WTC11 (cell line): Measurements from ENCODE around the gene CCDC77. TPM values are rescaled to one million over a fixed set of nuclear protein-coding genes. Genes with fewer than 3 reads are reported as not detected.

Experiments
- ATAC-seq: fragments of 200-7000 bp; cut with Tn5 transposase; 2 replicates; pipeline ENCODE4 v1.10.0; 2021; ENCODE audit warnings: mild to moderate bottlenecking, moderate library complexity
- CTCF ChIA-PET: fragments of 300-600 bp; sonication (Branson Sonifier 250); formaldehyde crosslinking; loops from one replicate; lab custom pipeline; 2021; ENCODE audit warnings: antibody characterized with exemption; lab: Charles Lee
- POLR2A ChIA-PET: fragments of 350-600 bp; sonication (Branson Sonifier 250); formaldehyde crosslinking; loops from one replicate; lab custom pipeline; 2021; ENCODE audit warnings: antibody characterized with exemption; lab: Charles Lee
- DNase-seq: peaks from one replicate; pipeline ENCODE4 v3.0.0; 2021; ENCODE audit warnings: low spot score
- H3K27ac Mint-ChIP-seq: 2 replicates; pipeline ENCODE4 v1.8.0; 2021; ENCODE audit warnings: mixed read lengths
- H3K27me3 Mint-ChIP-seq: 2 replicates; pipeline ENCODE4 v1.8.0; 2021; ENCODE audit warnings: low read depth, mild to moderate bottlenecking, moderate library complexity, mixed read lengths
- H3K36me3 Mint-ChIP-seq: 2 replicates; pipeline ENCODE4 v1.8.0; 2021; ENCODE audit warnings: mixed read lengths
- H3K4me1 Mint-ChIP-seq: 2 replicates; pipeline ENCODE4 v1.8.0; 2022; ENCODE audit warnings: mixed read lengths
- H3K4me3 Mint-ChIP-seq: 2 replicates; pipeline ENCODE4 v1.8.0; 2021; ENCODE audit warnings: mild to moderate bottlenecking, moderate library complexity, mixed read lengths
- H3K9me3 Mint-ChIP-seq: 2 replicates; pipeline ENCODE4 v1.8.0; 2021; ENCODE audit warnings: mixed read lengths
- EMX1 ChIP-seq: fragments of 250-450 bp; sonication (Bioruptor Pico); IDR thresholded peaks from 2 replicates; pipeline ENCODE4 v1.8.0; 2021; ENCODE audit warnings: mild to moderate bottlenecking
- ESRRA ChIP-seq: sonication (generic); formaldehyde crosslinking; IDR thresholded peaks from 2 replicates; pipeline ENCODE4 v1.8.1; 2022; ENCODE audit warnings: mild to moderate bottlenecking, missing genetic modification reagents, borderline replicate concordance
- NFYB ChIP-seq: sonication (generic); formaldehyde crosslinking; conservative IDR thresholded peaks from 2 replicates; pipeline ENCODE4 v1.8.0; 2022; ENCODE audit warnings: low read depth, missing genetic modification reagents
- SMAD4 ChIP-seq: sonication (generic); formaldehyde crosslinking; IDR thresholded peaks from 2 replicates; pipeline ENCODE4 v1.8.0; 2022; ENCODE audit warnings: mild to moderate bottlenecking, missing genetic modification reagents
- SOX15 ChIP-seq: fragments of 250-450 bp; sonication (Bioruptor Pico); IDR thresholded peaks from 2 replicates; pipeline ENCODE4 v1.9.0; 2021; ENCODE audit warnings: mild to moderate bottlenecking
- TP53 ChIP-seq: sonication (generic); formaldehyde crosslinking; IDR thresholded peaks from 2 replicates; pipeline ENCODE4 v1.8.1; 2023; ENCODE audit warnings: mild to moderate bottlenecking, missing genetic modification reagents
- ZNF121 ChIP-seq: sonication (generic); formaldehyde crosslinking; IDR thresholded peaks from 2 replicates; pipeline ENCODE4 v1.8.0; 2023; ENCODE audit warnings: missing genetic modification reagents
- ZNF423 ChIP-seq: fragments of 250-450 bp; sonication (Bioruptor Pico); IDR thresholded peaks from 2 replicates; pipeline ENCODE4 v2.1.2; 2022; ENCODE audit warnings: mild to moderate bottlenecking, moderate library complexity
- total RNA-seq: library from RNA; stranded (reverse); gene quantifications from 3 replicates; pipeline ENCODE4 v1.2.3, GENCODE V29; 2021
- TF ChIP-seq, protein P1 (sequence below): fragments of 250-450 bp; sonication (Bioruptor Pico); IDR thresholded peaks from 2 replicates; pipeline ENCODE4 v1.9.0; 2021; ENCODE audit warnings: mild to moderate bottlenecking
- TF ChIP-seq, protein P2 (sequence below): sonication (generic); formaldehyde crosslinking; conservative IDR thresholded peaks from 2 replicates; pipeline ENCODE4 v1.8.1; 2022; ENCODE audit warnings: mild to moderate bottlenecking, missing genetic modification reagents
- TF ChIP-seq, protein P3 (sequence below): fragments of 250-450 bp; sonication (Bioruptor Pico); IDR thresholded peaks from 2 replicates; pipeline ENCODE4 v1.8.0; 2021; ENCODE audit warnings: mild to moderate bottlenecking
- TF ChIP-seq, protein P4 (sequence below): fragments of 250-450 bp; sonication (Bioruptor Pico); IDR thresholded peaks from 2 replicates; pipeline ENCODE4 v2.1.2; 2022; ENCODE audit warnings: mild to moderate bottlenecking, moderate library complexity
- TF ChIP-seq, protein P5 (sequence below): sonication (generic); formaldehyde crosslinking; IDR thresholded peaks from 2 replicates; pipeline ENCODE4 v1.8.1; 2023; ENCODE audit warnings: mild to moderate bottlenecking, missing genetic modification reagents
- TF ChIP-seq, protein P6 (sequence below): sonication (generic); formaldehyde crosslinking; IDR thresholded peaks from 2 replicates; pipeline ENCODE4 v1.8.1; 2023; ENCODE audit warnings: mild to moderate bottlenecking, missing genetic modification reagents, moderate library complexity
- TF ChIP-seq, protein P7 (sequence below): fragments of 250-450 bp; sonication (Bioruptor Pico); IDR thresholded peaks from 2 replicates; pipeline ENCODE4 v1.9.0; 2021; ENCODE audit warnings: mild to moderate bottlenecking, borderline replicate concordance
- TF ChIP-seq, protein P8 (sequence below): sonication (generic); formaldehyde crosslinking; IDR thresholded peaks from 2 replicates; pipeline ENCODE4 v1.8.1; 2022; ENCODE audit warnings: low read depth, mild to moderate bottlenecking, moderate library complexity, missing genetic modification reagents, borderline replicate concordance

Gene CCDC77
- total RNA-seq, 1 experiment from 2014 or later = 24.2 TPM

DNA sequence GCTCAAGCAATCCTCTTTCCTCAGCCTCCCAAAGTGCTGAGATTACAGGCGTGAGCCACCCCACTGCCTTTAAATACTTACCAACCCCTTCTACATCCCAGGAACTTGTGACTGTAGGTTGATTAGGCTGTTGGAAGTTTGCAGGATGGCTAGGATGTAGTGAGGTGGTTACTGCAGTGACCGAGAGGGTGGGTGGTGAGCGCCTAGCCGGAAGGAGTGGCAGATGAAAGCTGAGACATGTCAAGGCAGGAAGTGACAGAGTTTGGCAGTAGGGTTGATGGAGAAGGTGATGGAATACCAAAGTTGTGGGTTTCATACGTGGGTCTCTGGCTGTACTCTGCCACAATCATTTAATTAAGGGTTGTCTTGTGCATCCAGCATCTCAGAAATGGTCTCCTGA lies 71.8 kb downstream of the CCDC77 start (continued):
- TF ChIP-seq, protein P1, sequence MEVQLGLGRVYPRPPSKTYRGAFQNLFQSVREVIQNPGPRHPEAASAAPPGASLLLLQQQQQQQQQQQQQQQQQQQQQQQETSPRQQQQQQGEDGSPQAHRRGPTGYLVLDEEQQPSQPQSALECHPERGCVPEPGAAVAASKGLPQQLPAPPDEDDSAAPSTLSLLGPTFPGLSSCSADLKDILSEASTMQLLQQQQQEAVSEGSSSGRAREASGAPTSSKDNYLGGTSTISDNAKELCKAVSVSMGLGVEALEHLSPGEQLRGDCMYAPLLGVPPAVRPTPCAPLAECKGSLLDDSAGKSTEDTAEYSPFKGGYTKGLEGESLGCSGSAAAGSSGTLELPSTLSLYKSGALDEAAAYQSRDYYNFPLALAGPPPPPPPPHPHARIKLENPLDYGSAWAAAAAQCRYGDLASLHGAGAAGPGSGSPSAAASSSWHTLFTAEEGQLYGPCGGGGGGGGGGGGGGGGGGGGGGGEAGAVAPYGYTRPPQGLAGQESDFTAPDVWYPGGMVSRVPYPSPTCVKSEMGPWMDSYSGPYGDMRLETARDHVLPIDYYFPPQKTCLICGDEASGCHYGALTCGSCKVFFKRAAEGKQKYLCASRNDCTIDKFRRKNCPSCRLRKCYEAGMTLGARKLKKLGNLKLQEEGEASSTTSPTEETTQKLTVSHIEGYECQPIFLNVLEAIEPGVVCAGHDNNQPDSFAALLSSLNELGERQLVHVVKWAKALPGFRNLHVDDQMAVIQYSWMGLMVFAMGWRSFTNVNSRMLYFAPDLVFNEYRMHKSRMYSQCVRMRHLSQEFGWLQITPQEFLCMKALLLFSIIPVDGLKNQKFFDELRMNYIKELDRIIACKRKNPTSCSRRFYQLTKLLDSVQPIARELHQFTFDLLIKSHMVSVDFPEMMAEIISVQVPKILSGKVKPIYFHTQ (CRISPR knock-in tag) = no peak
- TF ChIP-seq, protein P2, sequence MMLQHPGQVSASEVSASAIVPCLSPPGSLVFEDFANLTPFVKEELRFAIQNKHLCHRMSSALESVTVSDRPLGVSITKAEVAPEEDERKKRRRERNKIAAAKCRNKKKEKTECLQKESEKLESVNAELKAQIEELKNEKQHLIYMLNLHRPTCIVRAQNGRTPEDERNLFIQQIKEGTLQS (CRISPR knock-in tag) = no peak
- TF ChIP-seq, protein P3, sequence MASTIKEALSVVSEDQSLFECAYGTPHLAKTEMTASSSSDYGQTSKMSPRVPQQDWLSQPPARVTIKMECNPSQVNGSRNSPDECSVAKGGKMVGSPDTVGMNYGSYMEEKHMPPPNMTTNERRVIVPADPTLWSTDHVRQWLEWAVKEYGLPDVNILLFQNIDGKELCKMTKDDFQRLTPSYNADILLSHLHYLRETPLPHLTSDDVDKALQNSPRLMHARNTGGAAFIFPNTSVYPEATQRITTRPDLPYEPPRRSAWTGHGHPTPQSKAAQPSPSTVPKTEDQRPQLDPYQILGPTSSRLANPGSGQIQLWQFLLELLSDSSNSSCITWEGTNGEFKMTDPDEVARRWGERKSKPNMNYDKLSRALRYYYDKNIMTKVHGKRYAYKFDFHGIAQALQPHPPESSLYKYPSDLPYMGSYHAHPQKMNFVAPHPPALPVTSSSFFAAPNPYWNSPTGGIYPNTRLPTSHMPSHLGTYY (CRISPR knock-in tag) = no peak
- no peak for TF ChIP-seq EMX1 (CRISPR knock-in tag)
- TF ChIP-seq, all 79 proteins: peak for 0

DNA sequence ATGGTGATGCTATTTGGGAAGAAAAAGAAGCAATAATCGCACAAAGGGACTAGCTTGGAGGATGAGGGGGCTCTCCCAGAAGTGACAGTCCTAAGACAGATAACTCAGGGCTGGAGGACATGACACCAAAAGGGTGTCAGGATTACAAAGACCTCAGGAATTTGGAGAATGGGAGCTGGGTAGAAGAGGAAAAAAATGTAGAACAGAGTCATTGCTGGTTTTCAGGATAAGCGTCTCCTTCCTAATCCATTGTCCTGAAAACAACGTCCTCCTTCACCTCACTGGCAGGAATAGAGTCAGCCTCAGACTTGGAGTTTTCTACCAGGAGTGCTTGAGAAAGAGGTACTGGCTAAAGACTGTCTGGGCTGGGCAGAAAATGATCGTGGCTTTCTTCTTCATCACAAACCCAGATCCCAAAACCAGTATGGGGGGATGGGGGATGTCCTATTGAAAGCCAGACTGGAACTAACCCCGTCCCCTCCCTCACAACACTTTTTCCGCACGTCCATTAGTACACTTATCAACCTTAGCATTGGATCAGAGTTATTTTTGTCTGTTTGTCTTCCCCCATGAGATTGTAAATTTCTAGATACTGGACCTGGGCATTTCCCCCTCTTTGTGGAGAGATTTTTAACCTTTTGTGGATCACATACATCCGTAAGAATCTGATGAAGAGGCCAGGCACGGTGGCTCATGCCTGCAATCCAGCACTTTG lies 72.6 kb downstream of the CCDC77 start:
- Mint-ChIP-seq H3K4me1 (peaks cover 20% of the 10 kb centered on the region), H3K9me3 (no peaks in the 10 kb centered on the region), H3K36me3 (no peaks in the 10 kb centered on the region), H3K4me3 (no peak overlapping the region), H3K27ac (peak overlapping the region; percentile 32), H3K27me3 (no peaks in the 10 kb centered on the region)
- no peak for DNase-seq
- ATAC-seq = peak; percentile 72
- no peak for TF ChIP-seq ZNF121 (CRISPR knock-in tag)
- TF ChIP-seq, protein P4, sequence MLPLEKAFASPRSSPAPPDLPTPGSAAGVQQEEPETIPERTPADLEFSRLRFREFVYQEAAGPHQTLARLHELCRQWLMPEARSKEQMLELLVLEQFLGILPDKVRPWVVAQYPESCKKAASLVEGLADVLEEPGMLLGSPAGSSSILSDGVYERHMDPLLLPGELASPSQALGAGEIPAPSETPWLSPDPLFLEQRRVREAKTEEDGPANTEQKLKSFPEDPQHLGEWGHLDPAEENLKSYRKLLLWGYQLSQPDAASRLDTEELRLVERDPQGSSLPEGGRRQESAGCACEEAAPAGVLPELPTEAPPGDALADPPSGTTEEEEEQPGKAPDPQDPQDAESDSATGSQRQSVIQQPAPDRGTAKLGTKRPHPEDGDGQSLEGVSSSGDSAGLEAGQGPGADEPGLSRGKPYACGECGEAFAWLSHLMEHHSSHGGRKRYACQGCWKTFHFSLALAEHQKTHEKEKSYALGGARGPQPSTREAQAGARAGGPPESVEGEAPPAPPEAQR (CRISPR knock-in tag) = no peak
- ChIA-PET POLR2A (no interaction called here), CTCF (interaction anchor here (1.0 to 1.6 kb wide), 2 partner anchors 36 to 73 kb away, joined by 3 to 5 read pairs; no protein-coding TSS in a partner anchor)

DNA sequence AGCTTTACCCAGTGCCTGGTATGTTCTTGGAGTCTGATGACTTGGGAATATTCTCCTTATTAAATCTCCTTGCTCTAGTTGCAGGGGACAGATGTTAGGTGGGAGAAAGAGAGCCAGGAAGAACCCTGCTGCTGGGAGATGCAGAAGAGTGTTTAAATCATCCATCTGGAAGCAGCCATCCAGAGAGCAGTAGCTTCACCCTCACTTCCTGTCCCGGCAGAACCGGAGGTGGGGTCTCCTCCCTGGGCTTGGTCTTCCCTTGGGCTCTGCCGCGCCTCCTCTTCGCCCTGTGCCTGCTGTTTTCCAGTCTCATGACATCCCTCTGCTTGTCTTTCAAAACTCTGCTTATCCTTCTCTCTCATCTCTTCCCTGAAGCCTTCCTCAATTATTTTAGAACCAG lies 73.8 kb downstream of the CCDC77 start:
- CTCF ChIA-PET = interaction anchor here (1.0 kb wide), 1 partner anchor 35 kb away, joined by 3 read pairs; no protein-coding TSS in a partner anchor
- ATAC-seq = peak; percentile 41; the same call in 1 of the 2 replicates
- Mint-ChIP-seq H3K4me3 (no peak overlapping the region), H3K36me3 (no peaks in the 10 kb centered on the region), H3K27ac (no peak overlapping the region; the same call in 1 of the 2 replicates), H3K27me3 (no peaks in the 10 kb centered on the region), H3K4me1 (peaks cover 20% of the 10 kb centered on the region), H3K9me3 (no peaks in the 10 kb centered on the region)
- POLR2A ChIA-PET = no interaction called here
- DNase-seq = no peak
- TF ChIP-seq ZNF423 (CRISPR knock-in tag) = no peak
- TF ChIP-seq NFYB (CRISPR knock-in tag) = no peak
- TF ChIP-seq SMAD4 = no peak
- TF ChIP-seq, protein P5, sequence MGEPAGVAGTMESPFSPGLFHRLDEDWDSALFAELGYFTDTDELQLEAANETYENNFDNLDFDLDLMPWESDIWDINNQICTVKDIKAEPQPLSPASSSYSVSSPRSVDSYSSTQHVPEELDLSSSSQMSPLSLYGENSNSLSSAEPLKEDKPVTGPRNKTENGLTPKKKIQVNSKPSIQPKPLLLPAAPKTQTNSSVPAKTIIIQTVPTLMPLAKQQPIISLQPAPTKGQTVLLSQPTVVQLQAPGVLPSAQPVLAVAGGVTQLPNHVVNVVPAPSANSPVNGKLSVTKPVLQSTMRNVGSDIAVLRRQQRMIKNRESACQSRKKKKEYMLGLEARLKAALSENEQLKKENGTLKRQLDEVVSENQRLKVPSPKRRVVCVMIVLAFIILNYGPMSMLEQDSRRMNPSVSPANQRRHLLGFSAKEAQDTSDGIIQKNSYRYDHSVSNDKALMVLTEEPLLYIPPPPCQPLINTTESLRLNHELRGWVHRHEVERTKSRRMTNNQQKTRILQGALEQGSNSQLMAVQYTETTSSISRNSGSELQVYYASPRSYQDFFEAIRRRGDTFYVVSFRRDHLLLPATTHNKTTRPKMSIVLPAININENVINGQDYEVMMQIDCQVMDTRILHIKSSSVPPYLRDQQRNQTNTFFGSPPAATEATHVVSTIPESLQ (CRISPR knock-in tag) = no peak
- no peak for TF ChIP-seq SOX15 (CRISPR knock-in tag)
- TF ChIP-seq, protein P6, sequence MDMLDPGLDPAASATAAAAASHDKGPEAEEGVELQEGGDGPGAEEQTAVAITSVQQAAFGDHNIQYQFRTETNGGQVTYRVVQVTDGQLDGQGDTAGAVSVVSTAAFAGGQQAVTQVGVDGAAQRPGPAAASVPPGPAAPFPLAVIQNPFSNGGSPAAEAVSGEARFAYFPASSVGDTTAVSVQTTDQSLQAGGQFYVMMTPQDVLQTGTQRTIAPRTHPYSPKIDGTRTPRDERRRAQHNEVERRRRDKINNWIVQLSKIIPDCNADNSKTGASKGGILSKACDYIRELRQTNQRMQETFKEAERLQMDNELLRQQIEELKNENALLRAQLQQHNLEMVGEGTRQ (CRISPR knock-in tag) = no peak
- TF ChIP-seq, protein P7, sequence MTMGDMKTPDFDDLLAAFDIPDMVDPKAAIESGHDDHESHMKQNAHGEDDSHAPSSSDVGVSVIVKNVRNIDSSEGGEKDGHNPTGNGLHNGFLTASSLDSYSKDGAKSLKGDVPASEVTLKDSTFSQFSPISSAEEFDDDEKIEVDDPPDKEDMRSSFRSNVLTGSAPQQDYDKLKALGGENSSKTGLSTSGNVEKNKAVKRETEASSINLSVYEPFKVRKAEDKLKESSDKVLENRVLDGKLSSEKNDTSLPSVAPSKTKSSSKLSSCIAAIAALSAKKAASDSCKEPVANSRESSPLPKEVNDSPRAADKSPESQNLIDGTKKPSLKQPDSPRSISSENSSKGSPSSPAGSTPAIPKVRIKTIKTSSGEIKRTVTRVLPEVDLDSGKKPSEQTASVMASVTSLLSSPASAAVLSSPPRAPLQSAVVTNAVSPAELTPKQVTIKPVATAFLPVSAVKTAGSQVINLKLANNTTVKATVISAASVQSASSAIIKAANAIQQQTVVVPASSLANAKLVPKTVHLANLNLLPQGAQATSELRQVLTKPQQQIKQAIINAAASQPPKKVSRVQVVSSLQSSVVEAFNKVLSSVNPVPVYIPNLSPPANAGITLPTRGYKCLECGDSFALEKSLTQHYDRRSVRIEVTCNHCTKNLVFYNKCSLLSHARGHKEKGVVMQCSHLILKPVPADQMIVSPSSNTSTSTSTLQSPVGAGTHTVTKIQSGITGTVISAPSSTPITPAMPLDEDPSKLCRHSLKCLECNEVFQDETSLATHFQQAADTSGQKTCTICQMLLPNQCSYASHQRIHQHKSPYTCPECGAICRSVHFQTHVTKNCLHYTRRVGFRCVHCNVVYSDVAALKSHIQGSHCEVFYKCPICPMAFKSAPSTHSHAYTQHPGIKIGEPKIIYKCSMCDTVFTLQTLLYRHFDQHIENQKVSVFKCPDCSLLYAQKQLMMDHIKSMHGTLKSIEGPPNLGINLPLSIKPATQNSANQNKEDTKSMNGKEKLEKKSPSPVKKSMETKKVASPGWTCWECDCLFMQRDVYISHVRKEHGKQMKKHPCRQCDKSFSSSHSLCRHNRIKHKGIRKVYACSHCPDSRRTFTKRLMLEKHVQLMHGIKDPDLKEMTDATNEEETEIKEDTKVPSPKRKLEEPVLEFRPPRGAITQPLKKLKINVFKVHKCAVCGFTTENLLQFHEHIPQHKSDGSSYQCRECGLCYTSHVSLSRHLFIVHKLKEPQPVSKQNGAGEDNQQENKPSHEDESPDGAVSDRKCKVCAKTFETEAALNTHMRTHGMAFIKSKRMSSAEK = no peak
- no peak for TF ChIP-seq ESRRA (CRISPR knock-in tag)
- TF ChIP-seq, protein P8, sequence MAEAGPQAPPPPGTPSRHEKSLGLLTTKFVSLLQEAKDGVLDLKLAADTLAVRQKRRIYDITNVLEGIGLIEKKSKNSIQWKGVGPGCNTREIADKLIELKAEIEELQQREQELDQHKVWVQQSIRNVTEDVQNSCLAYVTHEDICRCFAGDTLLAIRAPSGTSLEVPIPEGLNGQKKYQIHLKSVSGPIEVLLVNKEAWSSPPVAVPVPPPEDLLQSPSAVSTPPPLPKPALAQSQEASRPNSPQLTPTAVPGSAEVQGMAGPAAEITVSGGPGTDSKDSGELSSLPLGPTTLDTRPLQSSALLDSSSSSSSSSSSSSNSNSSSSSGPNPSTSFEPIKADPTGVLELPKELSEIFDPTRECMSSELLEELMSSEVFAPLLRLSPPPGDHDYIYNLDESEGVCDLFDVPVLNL (CRISPR knock-in tag) = no peak
- no peak for TF ChIP-seq TP53 (CRISPR knock-in tag)
